ENCODE results near the gene COQ10B.

- TF ChIP-seq, protein P1, sequence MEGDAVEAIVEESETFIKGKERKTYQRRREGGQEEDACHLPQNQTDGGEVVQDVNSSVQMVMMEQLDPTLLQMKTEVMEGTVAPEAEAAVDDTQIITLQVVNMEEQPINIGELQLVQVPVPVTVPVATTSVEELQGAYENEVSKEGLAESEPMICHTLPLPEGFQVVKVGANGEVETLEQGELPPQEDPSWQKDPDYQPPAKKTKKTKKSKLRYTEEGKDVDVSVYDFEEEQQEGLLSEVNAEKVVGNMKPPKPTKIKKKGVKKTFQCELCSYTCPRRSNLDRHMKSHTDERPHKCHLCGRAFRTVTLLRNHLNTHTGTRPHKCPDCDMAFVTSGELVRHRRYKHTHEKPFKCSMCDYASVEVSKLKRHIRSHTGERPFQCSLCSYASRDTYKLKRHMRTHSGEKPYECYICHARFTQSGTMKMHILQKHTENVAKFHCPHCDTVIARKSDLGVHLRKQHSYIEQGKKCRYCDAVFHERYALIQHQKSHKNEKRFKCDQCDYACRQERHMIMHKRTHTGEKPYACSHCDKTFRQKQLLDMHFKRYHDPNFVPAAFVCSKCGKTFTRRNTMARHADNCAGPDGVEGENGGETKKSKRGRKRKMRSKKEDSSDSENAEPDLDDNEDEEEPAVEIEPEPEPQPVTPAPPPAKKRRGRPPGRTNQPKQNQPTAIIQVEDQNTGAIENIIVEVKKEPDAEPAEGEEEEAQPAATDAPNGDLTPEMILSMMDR (IDR thresholded peaks at IDR 0.05): no peak
- TF ChIP-seq BHLHE40 (IDR thresholded peaks at IDR 0.05; ENCODE audit: low read depth, low read length): no peak
- no peak for TF ChIP-seq MAFK (IDR thresholded peaks at IDR 0.05; ENCODE audit: partially characterized antibody)
- TF ChIP-seq CEBPB (IDR thresholded peaks at IDR 0.05): no peak
- TF ChIP-seq POLR2A (IDR thresholded peaks at IDR 0.05; ENCODE audit: low read length): no peak
- TF ChIP-seq ELK1 (IDR thresholded peaks at IDR 0.05; ENCODE audit: low read depth, low read length): no peak
These were observed 24.4 kb downstream of the COQ10B start for GRCh38 chr2:197477797-197478196.
